ENCODE data around the gene DSC3. TPM values are rescaled to one million over a fixed set of nuclear protein-coding genes. Genes with fewer than 3 reads are reported as not detected.

Gene DSC3
- total RNA-seq, 1 experiment from 2014 or later: 14.6 TPM

GRCh38 chr18:30971338-30971956, 71.1 kb downstream of the DSC3 start:
- Histone ChIP-seq H3K27ac (ENCODE audit: low read length) (no peak overlapping the region), H3K4me1 (ENCODE audit: insufficient read depth, low read length) (no peaks in the 10 kb centered on the region), H3K4me2 (ENCODE audit: low read length) (no peak overlapping the region), H3K9me3 (ENCODE audit: low read length) (no peaks in the 10 kb centered on the region), H4K20me1 (ENCODE audit: low read length) (no peaks in the 10 kb centered on the region), H3K79me2 (ENCODE audit: low read length) (no peaks in the 10 kb centered on the region), H2AFZ (ENCODE audit: low read length) (no peak overlapping the region), H3F3A (ENCODE audit: low read length, unreplicated experiment) (no peaks in the 10 kb centered on the region), H3K9ac (ENCODE audit: low read length) (no peak overlapping the region), H3K4me3 (ENCODE audit: low read length) (no peak overlapping the region), H3K9me2 (replicated peaks; ENCODE audit: low read length) (no peaks in the 10 kb centered on the region), H3K36me3 (ENCODE audit: low read depth, low read length) (no peaks in the 10 kb centered on the region), H3K27me3 (ENCODE audit: low read length) (no peaks in the 10 kb centered on the region)
- BruUV-seq (replicated peaks): no TSS peak
- ChIA-PET POLR2A (ENCODE audit: unreplicated experiment) (no interaction called here), CTCF (no interaction called here)
- TF ChIP-seq EZH2phosphoT487 (IDR thresholded peaks at IDR 0.05; ENCODE audit: borderline replicate concordance, low read length): no peak
- TF ChIP-seq CTCF (conservative IDR thresholded peaks at IDR 0.05; ENCODE audit: low read depth, low read length): peak; percentile 70
- intact Hi-C loops (cut with micrococcal nuclease): loop anchor here (5.0 kb wide), 1 partner anchor 514 kb away; no protein-coding TSS in a partner anchor
- DNase-seq (peak; percentile 81), ATAC-seq (no peak)

- ChIA-PET CTCF (interaction anchor here (0.6 kb wide), 2 partner anchors 285 to 930 kb away, joined by 3 to 4 read pairs; no protein-coding TSS in a partner anchor), POLR2A (ENCODE audit: unreplicated experiment) (no interaction called here)
- no peak for TF ChIP-seq EZH2phosphoT487 (IDR thresholded peaks at IDR 0.05; ENCODE audit: borderline replicate concordance, low read length)
- TF ChIP-seq CTCF (conservative IDR thresholded peaks at IDR 0.05; ENCODE audit: low read depth, low read length): peak; percentile 76
- Histone ChIP-seq H3F3A (ENCODE audit: low read length, unreplicated experiment) (no peaks in the 10 kb centered on the region), H3K79me2 (ENCODE audit: low read length) (no peaks in the 10 kb centered on the region), H3K4me2 (ENCODE audit: low read length) (peak overlapping the region; percentile 46), H3K27me3 (ENCODE audit: low read length) (no peaks in the 10 kb centered on the region), H4K20me1 (ENCODE audit: low read length) (no peaks in the 10 kb centered on the region), H3K9me2 (replicated peaks; ENCODE audit: low read length) (no peaks in the 10 kb centered on the region), H3K4me1 (ENCODE audit: insufficient read depth, low read length) (no peaks in the 10 kb centered on the region), H3K9me3 (ENCODE audit: low read length) (no peaks in the 10 kb centered on the region), H3K4me3 (ENCODE audit: low read length) (0 out of 2 replicates have a peak overlapping the region, but pooled peaks have one; percentile 17), H2AFZ (ENCODE audit: low read length) (peak overlapping the region; percentile 52), H3K36me3 (ENCODE audit: low read depth, low read length) (no peaks in the 10 kb centered on the region), H3K9ac (ENCODE audit: low read length) (no peak overlapping the region), H3K27ac (ENCODE audit: low read length) (no peak overlapping the region)
- intact Hi-C loops (cut with micrococcal nuclease): loop anchor here (1.0 to 5.0 kb wide), 3 partner anchors 29 to 752 kb away; no protein-coding TSS in a partner anchor
- no TSS peak for BruUV-seq (replicated peaks)
- DNase-seq (peak; percentile 75), ATAC-seq (no peak; the same call in 1 of the 2 replicates)
Measured at GRCh38 chr18:30970196-30970816, 72.2 kb downstream of the DSC3 start.

- Histone ChIP-seq H3K4me3 (ENCODE audit: low read length) (no peak overlapping the region), H3K4me2 (ENCODE audit: low read length) (no peak overlapping the region), H3F3A (ENCODE audit: low read length, unreplicated experiment) (no peaks in the 10 kb centered on the region), H3K4me1 (ENCODE audit: insufficient read depth, low read length) (no peaks in the 10 kb centered on the region), H3K9me3 (ENCODE audit: low read length) (no peaks in the 10 kb centered on the region), H4K20me1 (ENCODE audit: low read length) (no peaks in the 10 kb centered on the region), H3K36me3 (ENCODE audit: low read depth, low read length) (no peaks in the 10 kb centered on the region), H3K9me2 (replicated peaks; ENCODE audit: low read length) (no peaks in the 10 kb centered on the region), H2AFZ (ENCODE audit: low read length) (no peak overlapping the region), H3K79me2 (ENCODE audit: low read length) (no peaks in the 10 kb centered on the region), H3K27me3 (ENCODE audit: low read length) (no peaks in the 10 kb centered on the region), H3K9ac (ENCODE audit: low read length) (no peak overlapping the region), H3K27ac (ENCODE audit: low read length) (no peak overlapping the region)
- ChIA-PET POLR2A (ENCODE audit: unreplicated experiment) (no interaction called here), CTCF (no interaction called here)
- ATAC-seq (no peak), DNase-seq (no peak)
- BruUV-seq (replicated peaks): no TSS peak
- intact Hi-C loops (cut with micrococcal nuclease): loop anchor here (1.0 to 5.0 kb wide), 3 partner anchors 30 to 753 kb away; no protein-coding TSS in a partner anchor
- TF ChIP-seq EZH2 (IDR thresholded peaks at IDR 0.05; ENCODE audit: low read length, unreplicated experiment) (no peak), CTCF (conservative IDR thresholded peaks at IDR 0.05; ENCODE audit: low read depth, low read length) (no peak), EZH2phosphoT487 (IDR thresholded peaks at IDR 0.05; ENCODE audit: borderline replicate concordance, low read length) (no peak)
Measured at GRCh38 chr18:30969670-30970170, 72.8 kb downstream of the DSC3 start.
